GM06990 (cell line): ENCODE measurements around the gene VDR.

ENCODE experiments used
- DNase-seq: peaks from one replicate; pipeline ENCODE4 v3.0.0-alpha.2; 2011; ENCODE audit not compliant: insufficient read length; ENCODE audit errors: extremely low read depth
- H3K27me3 ChIP-seq: replicated peaks from 2 replicates; pipeline ENCODE4 v1.6.0; 2011; ENCODE audit warnings: low read length; ENCODE audit not compliant: control insufficient read depth, insufficient read depth
- H3K36me3 ChIP-seq: 2 replicates; pipeline ENCODE4 v1.5.1; 2011; ENCODE audit warnings: low read length; ENCODE audit not compliant: control insufficient read depth, insufficient read depth
- H3K4me3 ChIP-seq: replicated peaks from 2 replicates; pipeline ENCODE4 v1.5.1; 2011; ENCODE audit warnings: low read depth, mild to moderate bottlenecking, control low read depth, low read length
- CTCF ChIP-seq: IDR thresholded peaks from 2 replicates; pipeline ENCODE4 v1.5.1; 2011; ENCODE audit warnings: low read length, control low read depth, mild to moderate bottlenecking, inconsistent platforms; ENCODE audit not compliant: insufficient read depth, poor library complexity, severe bottlenecking

The VDR gene

GRCh38 chr12:47878918-47879481, 25.8 kb downstream of the VDR start:
- peaks cover 1% of the 10 kb centered on the region for H3K36me3 ChIP-seq
- no peak for DNase-seq
- no peak overlapping the region for H3K4me3 ChIP-seq
- TF ChIP-seq CTCF = no peak
- H3K27me3 ChIP-seq = no peaks in the 10 kb centered on the region

GRCh38 chr12:47878293-47878917, 26.4 kb downstream of the VDR start:
- peaks cover 1% of the 10 kb centered on the region for H3K36me3 ChIP-seq
- no peak for DNase-seq
- no peaks in the 10 kb centered on the region for H3K27me3 ChIP-seq
- H3K4me3 ChIP-seq = no peak overlapping the region
- no peak for TF ChIP-seq CTCF

- H3K36me3 ChIP-seq = peaks cover 1% of the 10 kb centered on the region
- DNase-seq = no peak
- no peak for TF ChIP-seq CTCF
- no peaks in the 10 kb centered on the region for H3K27me3 ChIP-seq
- H3K4me3 ChIP-seq = no peak overlapping the region
Measured at GRCh38 chr12:47877081-47877480, 27.7 kb downstream of the VDR start.

GRCh38 chr12:47876440-47876960, 28.3 kb downstream of the VDR start:
- peaks cover 1% of the 10 kb centered on the region for H3K36me3 ChIP-seq
- no peak overlapping the region for H3K4me3 ChIP-seq
- no peak for TF ChIP-seq CTCF
- no peaks in the 10 kb centered on the region for H3K27me3 ChIP-seq
- no peak for DNase-seq

- H3K4me3 ChIP-seq = no peak overlapping the region
- H3K27me3 ChIP-seq = no peaks in the 10 kb centered on the region
- H3K36me3 ChIP-seq = peaks cover 1% of the 10 kb centered on the region
- no peak for TF ChIP-seq CTCF
- no peak for DNase-seq
Measured at GRCh38 chr12:47875746-47876439, 28.9 kb downstream of the VDR start.
